Transverse colon (tissue), 4 donors: Measurements from ENCODE around the gene CDH12. TPM values are rescaled to one million over a fixed set of nuclear protein-coding genes. Genes with fewer than 3 reads are reported as not detected.

Experiments used
- DNase-seq: peaks from one replicate; pipeline ENCODE4 v3.0.0-alpha.2; 2019
- H3K27ac ChIP-seq, 4 donors: fragments of 200-600 bp; sonication (generic); 2 replicates each; pipeline ENCODE4 v1.5.1; 2016 to 2018; ENCODE audit warnings: inconsistent platforms in 4 of 4
- H3K27me3 ChIP-seq: fragments of 200-600 bp; sonication (generic); 2 replicates; pipeline ENCODE4 v1.5.1; 2017; ENCODE audit warnings: inconsistent platforms
- H3K36me3 ChIP-seq, 4 donors: fragments of 200-600 bp; sonication (generic); 2 replicates each; pipeline ENCODE4 v1.5.1; 2017 to 2019; ENCODE audit warnings: inconsistent platforms in 4 of 4
- H3K4me1 ChIP-seq, 4 donors: fragments of 200-600 bp; sonication (generic); 2 replicates each; pipeline ENCODE4 v1.5.1; 2017 to 2020; ENCODE audit warnings: inconsistent platforms in 4 of 4
- H3K4me3 ChIP-seq, 4 donors: fragments of 200-600 bp; sonication (generic); 1 replicate in 1 of 4; 2 replicates in 3 of 4; pipeline versions ENCODE4 v1.5.1 to v1.6.1; 2017 to 2019; ENCODE audit warnings: inconsistent platforms in 4 of 4
- H3K9me3 ChIP-seq, 2 donors: fragments of 200-600 bp; sonication (generic); 2 replicates each; pipeline ENCODE4 v1.5.1; 2017 to 2019; ENCODE audit warnings: inconsistent platforms in 2 of 2
- EP300 ChIP-seq: sonication (generic); formaldehyde crosslinking; IDR thresholded peaks from one replicate; pipeline ENCODE4 v1.6.1; 2017; ENCODE audit warnings: antibody characterized with exemption, low read depth
- POLR2A ChIP-seq: fragments of 450-650 bp; IDR thresholded peaks from one replicate; pipeline ENCODE4 v1.6.1; 2016; ENCODE audit warnings: antibody characterized with exemption, mild to moderate bottlenecking, moderate library complexity
- POLR2AphosphoS5 ChIP-seq, 3 donors: sonication (generic); formaldehyde crosslinking; IDR thresholded peaks; one replicate each; pipeline ENCODE4 v1.6.1; 2016; ENCODE audit warnings: antibody characterized with exemption in 3 of 3
- WGBS, 2 donors: methylation state at CpG; one replicate each; pipeline ENCODE4 v1.1.5; 2018; ENCODE audit warnings: low coverage in 1 of 2; 5-methylcytosine and 5-hydroxymethylcytosine counted together
- in situ Hi-C, 4 donors: fragments of 200-750 bp; cut with MboI; loops; one replicate each; pipeline versions ENCODE4 v1.15.0 to v1.15.1; 2017; ENCODE audit warnings: low sequenced_read_pairs in 3 of 4, low pct_ligation_motif_present in 1 of 4, low pct_unique_long_range_greater_than_20kb in 1 of 4
- intact Hi-C: fragments of 100-400 bp; cut with DNase I; formaldehyde crosslinking; loops from one replicate; pipeline ENCODE4 v1.15.1; 2023; ENCODE audit warnings: low total_unique reads
- total RNA-seq, 4 donors: library from RNA; depleted of rRNA; stranded (reverse); fragments of >200 nt; gene quantifications; one replicate each; pipeline ENCODE4 v1.1.0, GENCODE V29; 2016
- TF ChIP-seq, protein P1 (sequence below), 5 experiments: fragments of 200-600 bp in 3 of 5; fragments of 450-650 bp in 2 of 5; sonication (generic) in 3 of 5; IDR thresholded peaks; 1 replicate in 2 of 5; 2 replicates in 3 of 5; pipeline ENCODE4 v1.5.1; 2016 to 2017; ENCODE audit warnings: antibody characterized with exemption in 5 of 5, inconsistent platforms in 3 of 5, mild to moderate bottlenecking in 2 of 5, moderate library complexity in 1 of 5

CDH12 gene
- total RNA-seq, 4 donors from 2014 or later: 0.14 TPM; not detected in 3

DNA sequence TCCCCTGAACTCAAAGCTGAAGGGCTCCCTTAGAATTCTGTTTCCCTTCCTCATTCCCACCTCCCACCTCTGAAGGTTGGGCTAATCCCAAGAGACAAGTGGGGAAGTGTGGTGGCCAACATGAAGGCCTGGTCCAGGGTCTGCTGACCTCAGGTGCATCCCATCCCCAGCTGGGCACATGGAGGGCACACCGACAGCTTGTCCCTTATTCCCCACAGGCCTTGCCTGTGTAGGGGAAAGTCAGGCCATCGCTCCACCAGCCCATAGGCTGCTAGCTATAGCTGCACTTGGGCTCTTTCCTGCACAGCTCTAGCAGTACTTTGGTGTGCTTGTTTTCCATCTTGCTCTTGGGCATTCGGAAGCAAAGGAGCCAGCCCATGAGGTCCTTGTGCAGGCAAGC, 247.7 kb downstream of the CDH12 start:
- H3K27ac ChIP-seq: no peak overlapping the region
- intact Hi-C loops: no loop called here
- no peaks in the 10 kb centered on the region for H3K36me3 ChIP-seq
- no peak overlapping the region for H3K4me3 ChIP-seq
- H3K4me1 ChIP-seq: no peaks in the 10 kb centered on the region
- no peaks in the 10 kb centered on the region for H3K27me3 ChIP-seq
- in situ Hi-C loops: no loop called here
- H3K9me3 ChIP-seq: no peaks in the 10 kb centered on the region
- TF ChIP-seq POLR2AphosphoS5 (IDR thresholded peaks at IDR 0.05): no peak
- no peak for TF ChIP-seq POLR2A
- TF ChIP-seq EP300: no peak
- TF ChIP-seq, protein P1, sequence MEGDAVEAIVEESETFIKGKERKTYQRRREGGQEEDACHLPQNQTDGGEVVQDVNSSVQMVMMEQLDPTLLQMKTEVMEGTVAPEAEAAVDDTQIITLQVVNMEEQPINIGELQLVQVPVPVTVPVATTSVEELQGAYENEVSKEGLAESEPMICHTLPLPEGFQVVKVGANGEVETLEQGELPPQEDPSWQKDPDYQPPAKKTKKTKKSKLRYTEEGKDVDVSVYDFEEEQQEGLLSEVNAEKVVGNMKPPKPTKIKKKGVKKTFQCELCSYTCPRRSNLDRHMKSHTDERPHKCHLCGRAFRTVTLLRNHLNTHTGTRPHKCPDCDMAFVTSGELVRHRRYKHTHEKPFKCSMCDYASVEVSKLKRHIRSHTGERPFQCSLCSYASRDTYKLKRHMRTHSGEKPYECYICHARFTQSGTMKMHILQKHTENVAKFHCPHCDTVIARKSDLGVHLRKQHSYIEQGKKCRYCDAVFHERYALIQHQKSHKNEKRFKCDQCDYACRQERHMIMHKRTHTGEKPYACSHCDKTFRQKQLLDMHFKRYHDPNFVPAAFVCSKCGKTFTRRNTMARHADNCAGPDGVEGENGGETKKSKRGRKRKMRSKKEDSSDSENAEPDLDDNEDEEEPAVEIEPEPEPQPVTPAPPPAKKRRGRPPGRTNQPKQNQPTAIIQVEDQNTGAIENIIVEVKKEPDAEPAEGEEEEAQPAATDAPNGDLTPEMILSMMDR (IDR thresholded peaks at IDR 0.05): no peak
- WGBS, 2 donors: 81% methylated on average over 3 of the region's 3 CpGs; no CpG with 5 or more reads in 1 of the 2 donors
- DNase-seq: no peak

DNA sequence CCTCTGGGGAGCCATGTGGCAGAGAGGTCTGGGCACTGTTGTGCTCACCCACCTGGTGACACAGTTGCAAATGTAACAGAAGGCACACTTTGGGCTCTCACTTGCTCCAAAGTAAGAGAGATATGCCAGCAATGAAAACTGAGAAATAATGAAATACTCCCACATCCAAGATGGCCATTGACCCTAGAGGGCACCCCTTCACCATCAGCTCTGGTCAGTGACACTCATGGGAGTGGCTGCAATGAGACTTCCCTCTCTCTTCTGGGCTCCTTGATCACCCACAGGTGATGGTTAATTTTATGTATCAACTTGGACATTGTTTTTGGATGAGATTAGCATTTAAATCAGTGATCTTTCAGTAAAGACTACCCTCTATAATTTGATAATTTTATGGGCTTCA, 248.4 kb downstream of the CDH12 start:
- in situ Hi-C loops: no loop called here
- intact Hi-C loops: no loop called here

DNA sequence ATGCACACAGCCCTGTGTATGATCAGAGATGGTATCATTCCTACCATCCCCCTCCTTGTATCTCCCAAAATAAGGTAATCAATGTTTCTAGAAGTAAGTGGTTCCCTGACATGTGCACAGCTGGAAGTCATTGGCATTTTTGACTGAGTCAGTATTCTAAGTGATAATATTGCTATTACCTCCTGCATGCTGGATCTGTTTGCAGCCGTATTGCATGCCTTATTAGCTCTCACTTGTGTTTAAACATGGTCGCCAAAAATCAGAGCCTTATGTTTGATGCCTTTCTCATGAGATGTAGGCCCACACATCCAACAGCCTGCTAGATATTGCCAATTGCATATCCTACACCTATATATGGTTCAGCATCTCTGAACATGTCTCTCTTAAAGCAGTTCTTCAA, 254.3 kb downstream of the CDH12 start:
- in situ Hi-C loops (no loop called here), intact Hi-C loops (no loop called here)
- 71 to 72% methylated on average over 2 of the region's 2 CpGs for WGBS, 2 donors
- no peak for DNase-seq
- H3K27me3 ChIP-seq: no peaks in the 10 kb centered on the region
- H3K9me3 ChIP-seq: no peaks in the 10 kb centered on the region
- H3K36me3 ChIP-seq: no peaks in the 10 kb centered on the region
- TF ChIP-seq POLR2A (no peak), POLR2AphosphoS5 (IDR thresholded peaks at IDR 0.05) (no peak), EP300 (no peak)
- TF ChIP-seq, protein P1 (IDR thresholded peaks at IDR 0.05): no peak
- no peak overlapping the region for H3K4me3 ChIP-seq
- H3K27ac ChIP-seq: no peak overlapping the region
- no peaks in the 10 kb centered on the region for H3K4me1 ChIP-seq

More for the DNA sequence above, 248.4 kb downstream of the CDH12 start:
- no peaks in the 10 kb centered on the region for H3K27me3 ChIP-seq
- H3K36me3 ChIP-seq: no peaks in the 10 kb centered on the region
- DNase-seq: no peak
- no peak overlapping the region for H3K4me3 ChIP-seq
- no peaks in the 10 kb centered on the region for H3K9me3 ChIP-seq
- no peaks in the 10 kb centered on the region for H3K4me1 ChIP-seq
- H3K27ac ChIP-seq: no peak overlapping the region
- TF ChIP-seq POLR2AphosphoS5 (IDR thresholded peaks at IDR 0.05) (no peak), EP300 (no peak), POLR2A (no peak)
- TF ChIP-seq, protein P1 (IDR thresholded peaks at IDR 0.05): no peak

DNA sequence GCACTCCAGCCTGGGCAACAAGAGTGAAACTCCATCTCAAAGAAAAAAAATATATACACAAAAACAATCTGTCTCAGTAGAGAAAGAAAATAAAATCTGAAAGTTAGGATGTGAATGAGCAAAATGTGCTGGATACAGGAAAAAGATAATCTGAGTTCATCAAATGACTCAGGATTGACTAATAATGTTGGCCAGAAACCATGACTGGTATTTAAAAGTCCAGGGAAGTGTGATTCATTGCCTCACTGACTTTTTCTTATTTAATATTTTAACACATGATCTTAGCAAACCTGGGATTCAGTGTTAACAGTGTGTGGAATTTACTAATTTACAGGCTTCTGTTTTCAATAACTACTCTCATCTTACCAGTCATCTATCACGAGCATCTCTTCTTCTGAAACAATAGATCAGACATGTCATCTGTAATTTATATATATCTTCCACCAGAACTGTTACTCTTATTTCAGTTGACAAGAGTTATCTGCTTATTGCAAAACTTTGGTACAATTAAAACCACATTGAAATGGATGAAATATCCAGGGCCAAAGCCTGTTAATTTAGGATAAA, 256.7 kb downstream of the CDH12 start:
- WGBS, 2 donors: 57 to 66% methylated on average over 1 of the region's 1 CpG

More for the DNA sequence above, 256.7 kb downstream of the CDH12 start:
- DNase-seq: no peak
- in situ Hi-C loops (no loop called here), intact Hi-C loops (no loop called here)
- Histone ChIP-seq H3K36me3 (no peaks in the 10 kb centered on the region), H3K4me3 (no peak overlapping the region), H3K27ac (no peak overlapping the region), H3K27me3 (no peaks in the 10 kb centered on the region), H3K9me3 (no peaks in the 10 kb centered on the region), H3K4me1 (no peaks in the 10 kb centered on the region)
- TF ChIP-seq, protein P1 (IDR thresholded peaks at IDR 0.05): no peak
- TF ChIP-seq POLR2AphosphoS5 (IDR thresholded peaks at IDR 0.05) (no peak), EP300 (no peak), POLR2A (no peak)
